GM12891 (cell line): ENCODE data around the gene SLC25A52.

ENCODE experiments used
- PAX5 ChIP-seq: IDR thresholded peaks from 2 replicates; pipeline ENCODE4 v1.6.1; 2011; ENCODE audit warnings: low read length, moderate library complexity, mild to moderate bottlenecking; ENCODE audit not compliant: insufficient read depth, severe bottlenecking
- POLR2A ChIP-seq: IDR thresholded peaks from 2 replicates; pipeline ENCODE4 v1.6.1; 2011; ENCODE audit warnings: low read depth, low read length, control low read depth
- POLR2AphosphoS5 ChIP-seq: IDR thresholded peaks from 2 replicates; pipeline ENCODE4 v1.6.1; 2011; ENCODE audit warnings: low read depth, low read length, control low read depth
- TAF1 ChIP-seq: IDR thresholded peaks from 2 replicates; pipeline ENCODE4 v1.6.1; 2011; ENCODE audit warnings: low read depth, low read length, control low read depth

- TF ChIP-seq POLR2A (no peak), POLR2AphosphoS5 (no peak), TAF1 (no peak), PAX5 (no peak)
Observed at GRCh38 chr18:31801078-31801477, 40.4 kb upstream of the SLC25A52 start.
